BLaER1 treated with 17β-estradiol and CSF1 and Interleukin-3, amounts not matched to agents 10 nM and 100 nM (cell line): Measurements from ENCODE around the gene PPM1K.
A peak's percentile ranks its signal among the peaks of the same experiment; 100 is the strongest.
"Not testable (repeated sequence)": the region's sequence is repeated elsewhere in the genome, so short reads cannot be mapped to it uniquely, and the experiment has no call there.

Source experiments
- H3K27ac ChIP-seq, 11 experiments: shearing (Covaris generic); formaldehyde crosslinking; 2 replicates each; pipeline ENCODE4 v1.8.1; 2022
- H3K27me3 ChIP-seq, 11 experiments: shearing (Covaris generic); formaldehyde crosslinking; 2 replicates each; pipeline ENCODE4 v1.8.1; 2022
- H3K36me3 ChIP-seq, 11 experiments: shearing (Covaris generic); formaldehyde crosslinking; 2 replicates each; pipeline ENCODE4 v1.8.1; 2022
- H3K4me1 ChIP-seq, 10 experiments: shearing (Covaris generic); formaldehyde crosslinking; 2 replicates each; pipeline ENCODE4 v1.8.1; 2022
- H3K4me2 ChIP-seq, 11 experiments: shearing (Covaris generic); formaldehyde crosslinking; 2 replicates each; pipeline ENCODE4 v1.8.1; 2022
- H3K4me3 ChIP-seq, 10 experiments: shearing (Covaris generic); formaldehyde crosslinking; 2 replicates each; pipeline ENCODE4 v1.8.1; 2022
- H3K9ac ChIP-seq, 11 experiments: shearing (Covaris generic); formaldehyde crosslinking; 2 replicates each; pipeline ENCODE4 v1.8.1; 2022
- H3K9me3 ChIP-seq, 11 experiments: shearing (Covaris generic); formaldehyde crosslinking; replicated peaks in 1 of 11; 2 replicates each; pipeline ENCODE4 v1.8.1; 2022
- H4K20me1 ChIP-seq, 11 experiments: shearing (Covaris generic); formaldehyde crosslinking; 2 replicates each; pipeline ENCODE4 v1.8.1; 2022
- Cebpa-rat ChIP-seq, 11 experiments: shearing (Covaris generic); IDR thresholded peaks; 2 replicates each; pipeline ENCODE4 v1.8.1; 2022

Gene PPM1K

DNA sequence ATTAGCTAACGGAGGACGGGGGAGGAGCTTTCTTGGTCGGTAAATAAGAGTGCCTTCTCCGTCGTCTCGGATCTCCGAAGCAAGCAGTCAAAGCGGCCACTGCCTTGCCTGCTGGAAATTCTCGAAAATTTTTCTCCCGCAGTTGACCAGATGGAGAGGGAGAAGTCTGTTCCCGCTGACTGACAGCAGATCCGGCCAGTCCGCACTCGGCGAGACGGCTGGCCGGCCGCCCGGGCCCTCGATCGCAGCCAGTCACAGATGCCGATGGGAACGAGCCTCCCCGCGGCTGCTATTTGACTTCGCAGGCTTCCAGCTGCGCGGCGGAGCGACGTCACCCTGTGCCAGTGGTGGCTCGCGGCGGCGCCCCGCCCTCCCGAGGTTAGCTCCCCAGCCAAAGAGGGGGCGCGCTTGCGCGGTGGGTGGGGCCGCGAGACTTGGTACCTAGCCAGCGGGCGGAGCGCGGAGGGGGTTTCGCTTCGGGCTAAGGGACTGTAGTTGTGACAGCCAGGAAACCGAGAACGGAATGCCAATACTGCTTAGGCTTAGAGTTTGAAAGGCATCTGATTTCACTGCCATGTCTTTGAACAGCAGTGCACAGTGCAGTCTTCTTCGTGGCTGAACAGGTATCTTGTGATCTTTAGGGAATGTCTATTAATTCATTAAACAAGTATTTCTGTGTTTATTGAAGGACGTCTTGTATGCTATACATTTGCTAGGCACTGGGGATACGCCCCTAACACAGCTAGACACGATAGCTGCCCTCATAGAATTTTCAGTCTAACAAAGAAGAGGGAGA lies at the start of gene PPM1K:
TSS of gene PPM1K (minus strand) at position 123 of the 796 bp plus-strand sequence. CDS start 5,978 bp downstream, outside the sequence.
- H3K4me2 ChIP-seq, result peak within 1 kb of the TSS; percentile 84 to 97 (median 90)
- H3K4me1 ChIP-seq, result peaks cover 30 to 48% (median 43%) of the 10 kb centered on the region in 10 experiments
- peak within 1 kb of the TSS; percentile 79 to 87 (median 84) for H3K9ac ChIP-seq
- peak within 1 kb of the TSS; percentile 42 to 89 (median 82); a peak in 21 of 22 replicates for H3K27ac ChIP-seq
- H3K4me3 ChIP-seq, result peak within 1 kb of the TSS; percentile 63 to 78 (median 74)
- H4K20me1 ChIP-seq, result no peaks in the 10 kb centered on the region
- no peaks in the 10 kb centered on the region for H3K27me3 ChIP-seq
- TF ChIP-seq Cebpa-rat (IDR thresholded peaks at IDR 0.05), result no peak
- peaks cover 0 to 10% (median 0%) of the 10 kb centered on the region in 11 experiments; a peak in 8 of 22 replicates for H3K9me3 ChIP-seq
- H3K36me3 ChIP-seq, result no peaks in the 10 kb centered on the region

GRCh38 chr4:88333741-88334405 lies 49.5 kb upstream of the PPM1K start:
- no peak overlapping the region for H3K9ac ChIP-seq
- H3K27me3 ChIP-seq, result no peaks in the 10 kb centered on the region
- no peaks in the 10 kb centered on the region for H3K36me3 ChIP-seq
- peaks cover 0 to 6% (median 0%) of the 10 kb centered on the region in 10 experiments; a peak in 3 of 20 replicates for H3K4me1 ChIP-seq
- H3K4me3 ChIP-seq, result no peak overlapping the region
- H3K27ac ChIP-seq, result no peak overlapping the region
- no peak for TF ChIP-seq Cebpa-rat (IDR thresholded peaks at IDR 0.05)
- no peaks in the 10 kb centered on the region for H4K20me1 ChIP-seq
- H3K9me3 ChIP-seq, result no peaks in the 10 kb centered on the region
- H3K4me2 ChIP-seq, result no peak overlapping the region

GRCh38 chr4:88327665-88328064 lies 43.3 kb upstream of the PPM1K start:
- Histone ChIP-seq H3K36me3 (no peaks in the 10 kb centered on the region), H3K9me3 (no peaks in the 10 kb centered on the region), H3K4me3 (no peak overlapping the region), H3K4me1 (peaks cover 0 to 4% (median 0%) of the 10 kb centered on the region in 10 experiments; a peak in 3 of 20 replicates), H3K9ac (no peak overlapping the region), H3K4me2 (no peak overlapping the region), H4K20me1 (no peaks in the 10 kb centered on the region), H3K27ac (no peak overlapping the region), H3K27me3 (no peaks in the 10 kb centered on the region)
- no peak for TF ChIP-seq Cebpa-rat (IDR thresholded peaks at IDR 0.05)

- no peaks in the 10 kb centered on the region for H3K9me3 ChIP-seq
- peak overlapping the region in 10 of 11 experiments; percentile 32 to 83 (median 76); a peak in 20 of 22 replicates for H3K27ac ChIP-seq
- no peak for TF ChIP-seq Cebpa-rat (IDR thresholded peaks at IDR 0.05)
- H4K20me1 ChIP-seq, result no peaks in the 10 kb centered on the region
- H3K4me3 ChIP-seq, result peak overlapping the region in 2 of 10 experiments; percentile 4 to 16; a peak in 3 of 20 replicates
- no peaks in the 10 kb centered on the region for H3K27me3 ChIP-seq
- H3K9ac ChIP-seq, result peak overlapping the region in 10 of 11 experiments; percentile 23 to 72 (median 66); a peak in 19 of 22 replicates
- H3K36me3 ChIP-seq, result no peaks in the 10 kb centered on the region
- peaks cover 15 to 20% (median 19%) of the 10 kb centered on the region in 10 experiments for H3K4me1 ChIP-seq
- peak overlapping the region; percentile 56 to 77 (median 64) for H3K4me2 ChIP-seq
Measured at GRCh38 chr4:88320780-88321373, 36.5 kb upstream of the PPM1K start.

- Histone ChIP-seq H3K9me3 (no peaks in the 10 kb centered on the region), H3K4me1 (peaks cover 15 to 20% (median 19%) of the 10 kb centered on the region in 10 experiments), H4K20me1 (no peaks in the 10 kb centered on the region), H3K4me2 (peak overlapping the region; percentile 56 to 77 (median 64); a peak in 21 of 22 replicates), H3K36me3 (no peaks in the 10 kb centered on the region), H3K27ac (peak overlapping the region in 9 of 11 experiments; percentile 55 to 83 (median 77); a peak in 19 of 22 replicates), H3K4me3 (no peak overlapping the region), H3K27me3 (no peaks in the 10 kb centered on the region), H3K9ac (peak overlapping the region in 10 of 11 experiments; percentile 23 to 72 (median 66); a peak in 15 of 22 replicates)
- no peak for TF ChIP-seq Cebpa-rat (IDR thresholded peaks at IDR 0.05)
Measured at GRCh38 chr4:88320224-88320779, 35.9 kb upstream of the PPM1K start.

GRCh38 chr4:88318751-88319350 lies 34.5 kb upstream of the PPM1K start:
- Histone ChIP-seq H3K27me3 (no peaks in the 10 kb centered on the region), H3K27ac (no peak overlapping the region), H3K4me2 (no peak overlapping the region), H3K36me3 (no peaks in the 10 kb centered on the region), H3K9me3 (peaks cover 0 to under 1% (median 0%) of the 10 kb centered on the region in 11 experiments; a peak in 3 of 22 replicates), H3K9ac (no peak overlapping the region), H3K4me3 (no peak overlapping the region), H3K4me1 (peaks cover 15 to 20% (median 19%) of the 10 kb centered on the region in 10 experiments), H4K20me1 (no peaks in the 10 kb centered on the region)
- TF ChIP-seq Cebpa-rat (IDR thresholded peaks at IDR 0.05), result no peak

GRCh38 chr4:88315460-88316017 lies 31.2 kb upstream of the PPM1K start:
- Histone ChIP-seq H3K9ac (no peak overlapping the region), H3K27me3 (no peaks in the 10 kb centered on the region), H3K4me1 (peaks cover 6 to 11% (median 9%) of the 10 kb centered on the region in 10 experiments), H3K27ac (no peak overlapping the region), H4K20me1 (no peaks in the 10 kb centered on the region), H3K9me3 (peaks cover 25 to 34% (median 28%) of the 10 kb centered on the region in 11 experiments), H3K36me3 (no peaks in the 10 kb centered on the region), H3K4me2 (no peak overlapping the region), H3K4me3 (no peak overlapping the region)
- no peak for TF ChIP-seq Cebpa-rat (IDR thresholded peaks at IDR 0.05)

DNA sequence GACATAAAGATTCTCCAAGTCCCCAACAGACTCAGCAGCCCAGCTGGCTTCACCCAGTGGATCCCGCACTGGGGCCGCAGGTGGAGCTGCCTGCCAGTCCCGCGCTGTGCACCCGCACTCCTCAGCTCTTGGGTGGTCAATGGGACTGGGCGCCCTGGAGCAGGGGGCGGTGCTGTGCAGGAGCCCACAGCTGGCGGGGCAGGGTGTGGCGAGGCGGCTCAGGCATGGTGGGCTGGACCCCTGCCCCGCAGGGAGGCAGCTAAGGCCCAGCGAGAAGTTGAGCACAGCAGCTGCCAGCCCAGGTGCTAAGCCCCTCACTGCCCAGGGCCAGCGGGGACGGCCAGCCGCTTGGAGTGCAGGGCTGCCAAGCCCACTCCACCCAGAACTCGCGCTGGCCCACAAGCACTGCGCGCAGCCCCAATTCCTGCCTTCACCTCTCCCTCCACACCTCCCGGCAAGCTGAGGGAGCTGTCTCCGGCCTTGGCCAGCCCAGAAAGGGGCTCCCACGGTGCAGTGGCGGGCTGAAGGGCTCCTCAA lies 28.8 kb upstream of the PPM1K start:
- not testable (repeated sequence) for H3K27ac ChIP-seq

More for the DNA sequence above, 28.8 kb upstream of the PPM1K start:
- H3K9ac ChIP-seq, H3K4me1 ChIP-seq, H3K27me3 ChIP-seq, H3K4me2 ChIP-seq, H3K36me3 ChIP-seq, H4K20me1 ChIP-seq, H3K4me3 ChIP-seq: not testable (repeated sequence)
- H3K9me3 ChIP-seq, result peaks cover 25 to 37% (median 28%) of the 10 kb centered on the region in 11 experiments
